UCSD-AML1 (cell line): Measurements from ENCODE around the gene CTDSPL.
"Not testable (repeated sequence)": the region's sequence is repeated elsewhere in the genome, so short reads cannot be mapped to it uniquely, and the experiment has no call there.

Experiments
- DNase-seq: peaks from one replicate; lab custom pipeline; 2025; ENCODE audit not compliant: unreplicated experiment; lab: John Stamatoyannopoulos, UW

CTDSPL gene

GRCh38 chr3:37861620-37862041, at the start of gene CTDSPL:
CTDSPL (plus strand) TSS chr3:37861880; CDS start chr3:37862200, 320 bp downstream.
- DNase-seq, result peak; percentile 42

- no peak for DNase-seq
Observed at GRCh38 chr3:37812499-37812896, 49.2 kb upstream of the CTDSPL start.

GRCh38 chr3:37813403-37813802, 48.3 kb upstream of the CTDSPL start:
- DNase-seq, result no peak

GRCh38 chr3:37814547-37814946, 47.1 kb upstream of the CTDSPL start:
- DNase-seq, result no peak

GRCh38 chr3:37815156-37815555, 46.5 kb upstream of the CTDSPL start:
- DNase-seq, result not testable (repeated sequence)

GRCh38 chr3:37816271-37816670, 45.4 kb upstream of the CTDSPL start:
- DNase-seq, result no peak

- DNase-seq, result no peak
Observed at GRCh38 chr3:37819591-37819990, 42.1 kb upstream of the CTDSPL start.

GRCh38 chr3:37820286-37820685, 41.4 kb upstream of the CTDSPL start:
- no peak for DNase-seq

- DNase-seq, result no peak
Observed at GRCh38 chr3:37823189-37823588, 38.5 kb upstream of the CTDSPL start.

GRCh38 chr3:37824090-37824953, 37.4 kb upstream of the CTDSPL start:
- DNase-seq, result no peak

- no peak for DNase-seq
Observed at GRCh38 chr3:37824954-37825328, 36.7 kb upstream of the CTDSPL start.

GRCh38 chr3:37825744-37826400, 35.8 kb upstream of the CTDSPL start:
- no peak for DNase-seq

- no peak for DNase-seq
Observed at GRCh38 chr3:37826502-37826901, 35.2 kb upstream of the CTDSPL start.

GRCh38 chr3:37826933-37827332, 34.7 kb upstream of the CTDSPL start:
- DNase-seq, result no peak

- DNase-seq, result no peak
Observed at GRCh38 chr3:37832480-37832879, 29.2 kb upstream of the CTDSPL start.

GRCh38 chr3:37833302-37834186, 28.1 kb upstream of the CTDSPL start:
- peak; percentile 24 for DNase-seq

GRCh38 chr3:37836589-37836988, 25.1 kb upstream of the CTDSPL start:
- no peak for DNase-seq

- DNase-seq, result no peak
Observed at GRCh38 chr3:37847689-37848088, 14.0 kb upstream of the CTDSPL start.

GRCh38 chr3:37849146-37849923, 12.3 kb upstream of the CTDSPL start:
- DNase-seq, result no peak

- DNase-seq, result no peak
Observed at GRCh38 chr3:37852097-37852496, 9.6 kb upstream of the CTDSPL start.

- DNase-seq, result no peak
Observed at GRCh38 chr3:37852771-37853170, 8.9 kb upstream of the CTDSPL start.
